Hematopoietic multipotent progenitor cell treated with erythropoietin and hydrocortisone succinate and interleukin-3 and kit ligand, for 6 days (in vitro differentiated cells): ENCODE data around the gene HMGB1.
A peak's percentile ranks its signal among the peaks of the same experiment; 100 is the strongest.

Experiments used
- DNase-seq: peaks from one replicate; pipeline ENCODE4 v3.0.0-alpha.2; 2015

HMGB1 gene

GRCh38 chr13:30429235-30429634 lies 36.5 kb downstream of the HMGB1 start:
- no peak for DNase-seq

GRCh38 chr13:30423891-30424290 lies 41.8 kb downstream of the HMGB1 start:
- no peak for DNase-seq

- peak; percentile 78 for DNase-seq
Observed at GRCh38 chr13:30422054-30422839, 43.5 kb downstream of the HMGB1 start, which contains the start of gene UBE2L5. Gene UBE2L5, plus strand, starts transcription at chr13:30422493. Its CDS starts 5,498 bp downstream, at chr13:30427991.

- DNase-seq = peak; percentile 60
Observed at GRCh38 chr13:30421093-30422053, 44.4 kb downstream of the HMGB1 start.

- DNase-seq = no peak
Observed at GRCh38 chr13:30418717-30419459, 46.8 kb downstream of the HMGB1 start.

- no peak for DNase-seq
Observed at GRCh38 chr13:30418075-30418716, 47.5 kb downstream of the HMGB1 start.

GRCh38 chr13:30416471-30416870 lies 49.3 kb downstream of the HMGB1 start:
- DNase-seq = no peak

- no peak for DNase-seq
Observed at GRCh38 chr13:30415430-30416030, 50.2 kb downstream of the HMGB1 start.

GRCh38 chr13:30413842-30414241 lies 51.9 kb downstream of the HMGB1 start:
- no peak for DNase-seq

- DNase-seq = no peak
Observed at GRCh38 chr13:30412346-30412745, 53.4 kb downstream of the HMGB1 start.

GRCh38 chr13:30410705-30411125 lies 55.0 kb downstream of the HMGB1 start:
- no peak for DNase-seq

- DNase-seq = no peak
Observed at GRCh38 chr13:30409886-30410704, 55.6 kb downstream of the HMGB1 start.

GRCh38 chr13:30408319-30409101 lies 57.2 kb downstream of the HMGB1 start:
- DNase-seq = peak; percentile 92

GRCh38 chr13:30406779-30407416 lies 58.8 kb downstream of the HMGB1 start:
- no peak for DNase-seq
